ENCODE measurements around the gene ARHGAP24. TPM values are rescaled to one million over a fixed set of nuclear protein-coding genes. Genes with fewer than 3 reads are reported as not detected.
A peak's percentile ranks its signal among the peaks of the same experiment; 100 is the strongest.

ARHGAP24 gene
- total and polyA plus RNA-seq, 2 donors (not counting 3 experiments of a cell fraction or from before 2014, with no cell fraction given) = 52.1 to 79.4 TPM

GRCh38 chr4:85861064-85861765 lies 386.3 kb downstream of the ARHGAP24 start:
- Histone ChIP-seq H3K79me2 (ENCODE audit: control insufficient read depth, insufficient read depth, low read length) (peaks cover 97% of the 10 kb centered on the region), H3K4me3 (replicated peaks in 1 of 3; ENCODE audit: insufficient read depth in 1 of 3, low read depth in 1 of 3, low read length in 3 of 3) (no peak overlapping the region), H3K9me3 (replicated peaks; ENCODE audit: control insufficient read depth, insufficient read depth, low read length) (no peaks in the 10 kb centered on the region), H3K9ac (replicated peaks; ENCODE audit: extremely low read depth, insufficient read depth, low read length) (no peak overlapping the region), H3K4me2 (ENCODE audit: insufficient read depth, low read length) (peak overlapping the region; percentile 52), H3K27me3 (ENCODE audit: control insufficient read depth in 2 of 2, insufficient read depth in 2 of 2, low read length in 2 of 2) (no peaks in the 10 kb centered on the region), H3K9me1 (replicated peaks; ENCODE audit: control insufficient read depth, extremely low read depth, insufficient read depth, low read length) (no peaks in the 10 kb centered on the region), H3K4me1 (ENCODE audit: control insufficient read depth, extremely low read depth, insufficient read depth, low read length) (peaks cover 33% of the 10 kb centered on the region), H4K20me1 (replicated peaks; ENCODE audit: control insufficient read depth, extremely low read depth, insufficient read depth, low read length) (peaks cover 2% of the 10 kb centered on the region), H2AFZ (ENCODE audit: low read depth, low read length) (no peak overlapping the region), H3K27ac (ENCODE audit: insufficient read depth, low read depth, low read length) (peak overlapping the region; percentile 21), H3K36me3 (ENCODE audit: control insufficient read depth in 2 of 2, extremely low read depth in 1 of 2, insufficient read depth in 2 of 2, low read length in 2 of 2) (no peaks in the 10 kb centered on the region)
- intact Hi-C loops (cut with micrococcal nuclease) = no loop called here
- DNase-seq (ENCODE audit: low read depth, low spot score) = peak; percentile 83
- no TSS peak for BruUV-seq (replicated peaks)
- ChIA-PET POLR2A (no interaction called here), CTCF (interaction anchor here (1.0 to 1.3 kb wide), 2 partner anchors 9 to 25 kb away, joined by 3 to 4 read pairs; no protein-coding TSS in a partner anchor)
- no peak for TF ChIP-seq JUN (IDR thresholded peaks at IDR 0.05; ENCODE audit: borderline replicate concordance, insufficient read depth, insufficient read length, low read depth)
- no peak for TF ChIP-seq POLR2AphosphoS5 (IDR thresholded peaks at IDR 0.05; ENCODE audit: insufficient read depth, low read depth, low read length)
- no peak for TF ChIP-seq MAX (IDR thresholded peaks at IDR 0.05; ENCODE audit: insufficient read depth, insufficient read length)
- TF ChIP-seq POLR2A (IDR thresholded peaks at IDR 0.05; ENCODE audit: low read depth, low read length) = no peak
- no peak for TF ChIP-seq MYC (IDR thresholded peaks at IDR 0.05; ENCODE audit: low read depth, low read length)
- TF ChIP-seq, protein P1, sequence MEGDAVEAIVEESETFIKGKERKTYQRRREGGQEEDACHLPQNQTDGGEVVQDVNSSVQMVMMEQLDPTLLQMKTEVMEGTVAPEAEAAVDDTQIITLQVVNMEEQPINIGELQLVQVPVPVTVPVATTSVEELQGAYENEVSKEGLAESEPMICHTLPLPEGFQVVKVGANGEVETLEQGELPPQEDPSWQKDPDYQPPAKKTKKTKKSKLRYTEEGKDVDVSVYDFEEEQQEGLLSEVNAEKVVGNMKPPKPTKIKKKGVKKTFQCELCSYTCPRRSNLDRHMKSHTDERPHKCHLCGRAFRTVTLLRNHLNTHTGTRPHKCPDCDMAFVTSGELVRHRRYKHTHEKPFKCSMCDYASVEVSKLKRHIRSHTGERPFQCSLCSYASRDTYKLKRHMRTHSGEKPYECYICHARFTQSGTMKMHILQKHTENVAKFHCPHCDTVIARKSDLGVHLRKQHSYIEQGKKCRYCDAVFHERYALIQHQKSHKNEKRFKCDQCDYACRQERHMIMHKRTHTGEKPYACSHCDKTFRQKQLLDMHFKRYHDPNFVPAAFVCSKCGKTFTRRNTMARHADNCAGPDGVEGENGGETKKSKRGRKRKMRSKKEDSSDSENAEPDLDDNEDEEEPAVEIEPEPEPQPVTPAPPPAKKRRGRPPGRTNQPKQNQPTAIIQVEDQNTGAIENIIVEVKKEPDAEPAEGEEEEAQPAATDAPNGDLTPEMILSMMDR (IDR thresholded peaks at IDR 0.05; ENCODE audit: extremely low read depth in 1 of 2, insufficient read depth in 1 of 2, low read depth in 1 of 2, low read length in 2 of 2) = no peak
- no peak for TF ChIP-seq GATA2 (IDR thresholded peaks at IDR 0.05; ENCODE audit: insufficient read depth, insufficient read length, low read depth, low read length)
- TF ChIP-seq EZH2 (IDR thresholded peaks at IDR 0.05; ENCODE audit: borderline replicate concordance, low read depth, low read length, severe bottlenecking) = no peak
- no peak for TF ChIP-seq FOS (IDR thresholded peaks at IDR 0.05; ENCODE audit: borderline replicate concordance, insufficient read depth, low read length)
- FAIRE-seq = no peak
- dilution Hi-C loops (cut with MboI; ENCODE audit: extremely low pct_ligation_motif_present, low sequenced_read_pairs) = no loop called here

Measured in endothelial cell of umbilical vein (primary cell).